GM18505 (cell line): ENCODE results near the gene BTBD10.
A peak's percentile ranks its signal among the peaks of the same experiment; 100 is the strongest.

Source experiments
- ATAC-seq: cut with Tn5 transposase; IDR thresholded peaks from one replicate; pipeline ENCODE4 v1.9.1; 2021; ENCODE audit not compliant: unreplicated experiment
- POLR2A ChIP-seq: IDR thresholded peaks from 4 replicates; pipeline ENCODE4 v1.6.1; 2011; ENCODE audit warnings: borderline replicate concordance; ENCODE audit not compliant: insufficient read depth, insufficient read length; ENCODE audit errors: extremely low read depth

BTBD10 gene

GRCh38 chr11:13462901-13463778 is at the start of gene BTBD10:
BTBD10 (minus strand) TSS chr11:13463222; CDS start chr11:13445124, 18,098 bp downstream.
- TF ChIP-seq POLR2A, result peak; percentile 97
- peak; percentile 98 for ATAC-seq

- TF ChIP-seq POLR2A, result no peak
- no peak for ATAC-seq
Measured at GRCh38 chr11:13503393-13503792, 40.4 kb upstream of the BTBD10 start.

DNA sequence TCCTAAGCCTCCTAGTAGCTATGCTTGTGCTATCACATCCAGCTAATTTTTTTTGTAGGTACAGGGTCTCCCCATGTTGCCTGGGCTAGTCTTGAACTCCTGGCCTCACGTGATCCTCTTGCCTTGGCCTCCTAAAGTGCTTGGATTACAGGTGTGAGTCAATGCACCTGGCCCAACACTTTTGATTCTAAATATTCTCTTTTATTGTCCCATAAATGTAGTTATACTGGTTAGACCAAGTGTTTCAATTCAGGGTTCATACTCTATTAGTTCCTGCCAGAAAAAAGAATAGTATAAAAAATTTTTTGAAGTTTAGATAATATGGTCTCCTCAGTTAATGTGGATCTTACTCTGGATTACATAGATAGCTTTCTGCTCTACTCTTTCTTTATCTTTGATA is 39.5 kb upstream of the BTBD10 start:
- TF ChIP-seq POLR2A, result no peak
- ATAC-seq, result no peak

GRCh38 chr11:13495929-13496328 is 32.9 kb upstream of the BTBD10 start, which contains the start of gene PTH:
PTH (minus strand) TSS chr11:13495997; CDS start chr11:13492855, 3,142 bp downstream.
- TF ChIP-seq POLR2A, result no peak
- no peak for ATAC-seq

- no peak for ATAC-seq
- no peak for TF ChIP-seq POLR2A
Measured at GRCh38 chr11:13494051-13494450, 31.0 kb upstream of the BTBD10 start.

- peak; percentile 77 for ATAC-seq
- TF ChIP-seq POLR2A, result no peak
Measured at GRCh38 chr11:13487661-13488030, 24.6 kb upstream of the BTBD10 start.

DNA sequence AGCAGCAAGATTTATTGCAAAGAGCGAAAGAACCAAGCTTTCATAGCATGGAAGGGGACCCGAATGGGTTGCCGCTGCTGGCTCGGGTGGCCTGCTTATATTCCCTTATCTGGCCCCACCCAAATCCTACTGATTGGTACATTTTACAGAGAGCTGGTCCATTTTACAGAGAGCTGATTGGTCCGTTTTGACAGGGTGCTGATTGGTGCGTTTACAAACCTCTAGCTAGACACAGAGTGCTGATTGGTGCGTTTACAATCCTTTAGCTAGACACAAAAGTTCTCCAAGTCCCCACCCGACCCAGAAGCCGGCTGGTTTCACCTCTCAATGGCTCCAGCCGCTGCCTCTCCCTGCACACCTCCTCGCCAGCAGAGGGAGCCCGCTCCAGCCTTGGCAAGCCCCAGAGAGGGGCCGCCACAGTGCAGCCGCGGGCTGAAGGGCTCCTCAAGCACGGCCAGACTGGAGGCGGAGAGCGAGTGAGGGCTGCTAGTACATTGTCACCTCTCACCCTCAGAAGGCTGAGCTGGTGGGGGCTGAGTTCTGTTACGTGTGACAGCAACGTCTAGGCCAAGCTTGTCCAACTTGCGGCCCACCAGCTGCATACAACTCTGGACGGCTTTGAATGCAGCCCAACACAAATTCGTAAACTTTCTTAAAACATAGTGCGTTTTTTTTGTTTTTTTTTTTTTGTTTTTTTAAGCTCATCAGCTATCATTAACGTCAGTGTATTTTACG is 24.1 kb upstream of the BTBD10 start:
- no peak for TF ChIP-seq POLR2A
- peak; percentile 78 for ATAC-seq

DNA sequence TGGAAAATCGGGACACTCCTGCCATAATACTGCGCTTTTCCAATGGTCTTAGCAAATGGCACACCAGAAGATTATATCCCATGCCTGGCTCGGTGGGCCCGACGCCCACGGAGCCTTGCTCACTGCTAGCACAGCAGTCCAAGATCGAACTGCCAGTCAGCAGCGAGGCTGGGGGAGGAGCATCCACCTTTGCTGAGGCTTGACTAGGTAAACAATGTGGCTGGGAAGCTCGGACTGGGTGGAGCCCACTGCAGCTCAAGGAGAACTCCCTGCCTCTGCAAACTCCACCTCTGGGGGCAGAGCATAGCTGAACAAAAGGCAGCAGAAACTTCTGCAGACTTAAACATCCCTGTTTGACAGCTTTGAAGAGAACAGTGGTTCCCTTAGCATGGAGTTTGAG is 17.2 kb upstream of the BTBD10 start:
- no peak for TF ChIP-seq POLR2A
- no peak for ATAC-seq

- TF ChIP-seq POLR2A, result no peak
- ATAC-seq, result no peak
Measured at GRCh38 chr11:13479688-13480087, 16.7 kb upstream of the BTBD10 start.

- TF ChIP-seq POLR2A, result no peak
- no peak for ATAC-seq
Measured at GRCh38 chr11:13475091-13475490, 12.1 kb upstream of the BTBD10 start.

DNA sequence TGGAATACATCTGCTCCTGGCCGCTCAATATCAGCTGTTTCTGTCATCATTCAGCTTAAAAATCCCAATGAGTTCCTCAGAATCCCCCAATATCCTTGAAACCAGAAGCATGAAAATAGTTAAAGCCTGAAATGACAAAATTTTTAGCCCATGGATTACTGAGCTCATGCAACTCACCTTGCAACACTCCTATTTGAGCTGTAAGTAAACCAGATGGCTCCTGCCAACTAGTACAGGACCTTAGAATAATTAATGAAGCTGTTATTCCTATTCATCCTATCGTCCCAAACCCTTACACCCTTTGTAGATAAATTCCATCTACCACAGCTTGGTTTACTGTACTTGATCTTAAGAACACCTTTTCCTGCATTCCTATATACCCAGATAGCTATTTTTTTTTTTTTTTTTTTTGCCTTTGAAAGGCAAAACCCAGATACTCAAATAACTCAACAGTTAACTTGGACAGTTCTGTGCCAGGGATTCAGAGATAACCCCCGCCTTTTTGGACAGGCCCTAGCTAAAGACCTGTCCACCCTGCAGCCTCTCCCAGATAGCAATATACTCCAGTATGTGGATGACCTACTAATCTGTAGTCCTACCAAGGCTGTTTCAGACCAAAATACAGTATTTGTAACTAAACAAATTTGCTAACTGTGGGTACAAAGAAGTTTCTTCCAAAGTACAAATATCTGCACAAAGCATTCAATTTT is 10.1 kb upstream of the BTBD10 start:
- no peak for TF ChIP-seq POLR2A
- no peak for ATAC-seq

- TF ChIP-seq POLR2A, result no peak
- no peak for ATAC-seq
Measured at GRCh38 chr11:13468750-13469149, 5.7 kb upstream of the BTBD10 start.

DNA sequence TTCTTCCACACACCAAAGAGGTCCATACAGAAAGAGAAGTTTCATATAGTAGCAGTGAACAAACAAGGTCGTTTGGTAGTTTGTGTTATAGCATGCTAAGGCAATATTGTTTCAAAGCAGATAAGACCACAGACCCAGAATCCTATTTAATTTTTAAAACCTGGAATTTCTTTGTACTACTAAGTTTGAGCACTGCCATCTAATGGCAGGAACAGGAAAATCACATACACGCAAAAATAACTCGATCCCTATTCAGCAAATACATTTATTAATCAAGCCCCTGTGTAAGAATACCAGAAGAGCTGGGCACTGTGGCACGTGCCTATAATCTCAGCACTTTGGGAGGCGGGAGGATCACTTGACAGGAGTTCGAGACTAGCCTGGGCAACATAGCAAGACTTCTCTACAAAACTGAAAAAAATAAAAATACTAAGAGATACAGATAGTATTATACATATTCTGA is 2.9 kb upstream of the BTBD10 start:
- TF ChIP-seq POLR2A, result no peak
- no peak for ATAC-seq
